DOHH2 (cell line): ENCODE data around the gene DAO.

ENCODE experiments used
- H3F3A ChIP-seq: fragments of 200-600 bp; sonication (generic), shearing (Covaris generic); 2 replicates; pipeline ENCODE4 v1.6.0; 2016; ENCODE audit warnings: antibody characterized with exemption, mild to moderate bottlenecking; ENCODE audit not compliant: control insufficient read depth, insufficient read depth
- H3K27ac ChIP-seq: fragments of 200-600 bp; sonication (generic); 2 replicates; pipeline ENCODE4 v1.5.1; 2014; ENCODE audit warnings: low read depth, mild to moderate bottlenecking, low read length, moderate library complexity
- H3K27me3 ChIP-seq: fragments of 200-600 bp; sonication (generic); 2 replicates; pipeline ENCODE4 v1.6.1; 2014; ENCODE audit warnings: mild to moderate bottlenecking, low read length, mixed read lengths; ENCODE audit not compliant: control insufficient read depth
- H3K36me3 ChIP-seq: fragments of 200-600 bp; sonication (generic); 2 replicates; pipeline ENCODE4 v1.6.1; 2014; ENCODE audit warnings: mild to moderate bottlenecking, low read length, moderate library complexity, mixed read lengths; ENCODE audit not compliant: control insufficient read depth
- H3K4me1 ChIP-seq: fragments of 200-600 bp; sonication (generic); 2 replicates; pipeline ENCODE4 v1.6.1; 2014; ENCODE audit warnings: mild to moderate bottlenecking, low read length, mixed read lengths; ENCODE audit not compliant: control insufficient read depth
- H3K4me2 ChIP-seq: fragments of 200-600 bp; sonication (generic); 2 replicates; pipeline ENCODE4 v1.6.0; 2014; ENCODE audit warnings: mild to moderate bottlenecking, low read length, moderate library complexity
- H3K4me3 ChIP-seq: fragments of 200-600 bp; sonication (generic); 2 replicates; pipeline ENCODE4 v1.5.1; 2014; ENCODE audit warnings: mild to moderate bottlenecking, low read length, mixed read lengths
- H3K79me2 ChIP-seq: fragments of 200-600 bp; sonication (generic); 2 replicates; pipeline ENCODE4 v1.6.1; 2014; ENCODE audit warnings: mild to moderate bottlenecking, low read length, mixed read lengths; ENCODE audit not compliant: control insufficient read depth
- H3K9me2 ChIP-seq: fragments of 200-600 bp; sonication (generic); replicated peaks from 2 replicates; pipeline ENCODE4 v1.6.1; 2014; ENCODE audit warnings: mild to moderate bottlenecking, low read length, mixed read lengths; ENCODE audit not compliant: control insufficient read depth
- H3K9me3 ChIP-seq: fragments of 200-600 bp; sonication (generic); 2 replicates; pipeline ENCODE4 v1.6.1; 2014; ENCODE audit warnings: antibody characterized with exemption, low read length, mixed read lengths; ENCODE audit not compliant: control insufficient read depth, insufficient read depth
- H4K20me1 ChIP-seq: fragments of 200-600 bp; sonication (generic); 2 replicates; pipeline ENCODE4 v1.6.0; 2014; ENCODE audit warnings: low read depth, mild to moderate bottlenecking, antibody characterized with exemption, low read length, moderate library complexity; ENCODE audit not compliant: control insufficient read depth, insufficient read depth
- CTCF ChIP-seq: fragments of 200-600 bp; sonication (generic); IDR thresholded peaks from one replicate; pipeline ENCODE4 v1.5.1; 2014; ENCODE audit warnings: antibody characterized with exemption, mild to moderate bottlenecking, low read depth, low read length; ENCODE audit not compliant: poor library complexity, severe bottlenecking
- EZH2phosphoT487 ChIP-seq: fragments of 200-600 bp; sonication (generic); IDR thresholded peaks from 2 replicates; pipeline ENCODE4 v1.6.1; 2017; ENCODE audit warnings: borderline replicate concordance, mild to moderate bottlenecking, antibody characterized with exemption, low read length, moderate library complexity, mixed read lengths

DAO gene

GRCh38 chr12:108850854-108851573, 28.9 kb upstream of the DAO start:
- Histone ChIP-seq H3K27me3 (no peaks in the 10 kb centered on the region), H3K9me2 (no peaks in the 10 kb centered on the region), H3K27ac (peak overlapping the region; percentile 10; the same call in 1 of the 2 replicates), H3K9me3 (no peaks in the 10 kb centered on the region), H3K4me2 (peak overlapping the region; percentile 35; the same call in 1 of the 2 replicates), H3K4me1 (peaks cover 19% of the 10 kb centered on the region), H3K36me3 (peaks cover 22% of the 10 kb centered on the region), H3K79me2 (peaks cover 21% of the 10 kb centered on the region), H4K20me1 (no peaks in the 10 kb centered on the region), H3F3A (peaks cover 13% of the 10 kb centered on the region), H3K4me3 (no peak overlapping the region)
- TF ChIP-seq CTCF (peak; percentile 28), EZH2phosphoT487 (no peak)

GRCh38 chr12:108852674-108853309, 27.1 kb upstream of the DAO start:
- Histone ChIP-seq H3K27ac (no peak overlapping the region), H3K4me1 (peaks cover 28% of the 10 kb centered on the region), H3K79me2 (peaks cover 32% of the 10 kb centered on the region), H3K4me3 (no peak overlapping the region), H3K9me2 (no peaks in the 10 kb centered on the region), H3K4me2 (no peak overlapping the region), H3K27me3 (no peaks in the 10 kb centered on the region), H3K36me3 (peaks cover 18% of the 10 kb centered on the region), H4K20me1 (no peaks in the 10 kb centered on the region), H3K9me3 (no peaks in the 10 kb centered on the region), H3F3A (peaks cover 13% of the 10 kb centered on the region)
- TF ChIP-seq EZH2phosphoT487: no peak
- no peak for TF ChIP-seq CTCF

- Histone ChIP-seq H3K4me3 (no peak overlapping the region), H3K9me3 (no peaks in the 10 kb centered on the region), H3K9me2 (no peaks in the 10 kb centered on the region), H4K20me1 (no peaks in the 10 kb centered on the region), H3K4me2 (no peak overlapping the region), H3K79me2 (peaks cover 33% of the 10 kb centered on the region), H3K27ac (no peak overlapping the region), H3K36me3 (peaks cover 12% of the 10 kb centered on the region), H3K27me3 (0 out of 2 replicates have a peak, but pooled peaks cover 2% of the 10 kb centered on the region), H3F3A (peaks cover 13% of the 10 kb centered on the region), H3K4me1 (peaks cover 32% of the 10 kb centered on the region)
- TF ChIP-seq EZH2phosphoT487: no peak
- TF ChIP-seq CTCF: no peak
Measured at GRCh38 chr12:108853426-108853825, 26.5 kb upstream of the DAO start.
